Thyroid gland (tissue), 4 donors: ENCODE data around the gene RNF113B.

Experiments used
- CTCF ChIP-seq, 6 experiments: fragments of 200-600 bp in 3 of 6; fragments of 450-650 bp in 3 of 6; sonication (generic) in 3 of 6; IDR thresholded peaks; one replicate each; pipeline ENCODE4 v1.5.1; 2016 to 2019; ENCODE audit warnings: antibody characterized with exemption in 6 of 6, mild to moderate bottlenecking in 2 of 6, inconsistent platforms in 1 of 6, moderate library complexity in 1 of 6
- POLR2A ChIP-seq, 2 donors: fragments of 450-650 bp; IDR thresholded peaks; one replicate each; pipeline ENCODE4 v1.6.1; 2017; ENCODE audit warnings: antibody characterized with exemption in 2 of 2, mild to moderate bottlenecking in 2 of 2, moderate library complexity in 1 of 2

- TF ChIP-seq CTCF (IDR thresholded peaks at IDR 0.05) (no peak), POLR2A (IDR thresholded peaks at IDR 0.05) (no peak)
Observed at GRCh38 chr13:98222081-98222554, 45.0 kb upstream of the RNF113B start.
